ENCODE data around the gene KIAA0825.
"Not testable (repeated sequence)": the region's sequence is repeated elsewhere in the genome, so short reads cannot be mapped to it uniquely, and the experiment has no call there.

KIAA0825 gene

DNA sequence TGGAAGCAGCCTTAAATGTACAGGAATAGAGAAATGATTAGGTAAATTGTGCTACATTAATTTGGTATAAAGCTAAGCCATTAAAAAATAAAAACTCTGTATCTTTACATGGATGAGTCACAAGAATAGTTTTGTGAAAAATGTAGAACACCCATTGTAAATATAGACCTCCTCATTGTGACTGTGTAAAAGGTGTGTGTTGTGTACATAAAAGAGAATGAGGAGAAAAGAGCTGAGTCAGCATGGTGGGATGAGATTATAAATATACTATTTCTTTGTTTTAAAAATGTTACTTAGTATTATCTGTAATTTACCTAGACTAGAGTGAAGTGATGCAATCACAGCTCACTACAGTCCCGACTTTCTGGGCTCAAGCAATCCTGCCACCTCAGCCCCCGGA lies 250.5 kb downstream of the KIAA0825 start:
- DNase-seq = no peak

DNA sequence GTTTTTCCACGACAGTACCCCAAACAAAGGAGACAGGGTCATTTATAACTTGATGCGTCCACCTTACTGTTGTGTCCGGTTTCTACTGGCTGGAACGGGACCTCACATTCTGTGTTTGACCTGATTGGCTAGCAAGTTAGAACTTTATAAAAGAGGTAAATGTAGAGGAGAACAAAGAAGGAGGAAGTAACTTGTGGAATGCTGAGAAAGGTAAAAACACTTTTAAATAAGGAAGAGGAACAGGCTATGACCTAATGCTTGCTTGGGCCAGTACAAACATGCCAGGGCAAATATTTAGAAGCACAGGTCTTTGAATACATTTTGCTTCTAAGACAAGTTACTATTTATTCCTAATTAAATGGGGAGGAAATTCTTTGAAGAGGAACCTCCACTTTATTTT lies 251.6 kb downstream of the KIAA0825 start:
- no peak for DNase-seq

- no peak for DNase-seq
These were observed 255.5 kb downstream of the KIAA0825 start for GRCh38 chr5:94362857-94363256.

- no peak for DNase-seq
These were observed 256.3 kb downstream of the KIAA0825 start for GRCh38 chr5:94361832-94362796.

- no peak for DNase-seq
These were observed 257.2 kb downstream of the KIAA0825 start for GRCh38 chr5:94361161-94361560.

- DNase-seq = no peak
These were observed 257.8 kb downstream of the KIAA0825 start for GRCh38 chr5:94360382-94361130.

DNA sequence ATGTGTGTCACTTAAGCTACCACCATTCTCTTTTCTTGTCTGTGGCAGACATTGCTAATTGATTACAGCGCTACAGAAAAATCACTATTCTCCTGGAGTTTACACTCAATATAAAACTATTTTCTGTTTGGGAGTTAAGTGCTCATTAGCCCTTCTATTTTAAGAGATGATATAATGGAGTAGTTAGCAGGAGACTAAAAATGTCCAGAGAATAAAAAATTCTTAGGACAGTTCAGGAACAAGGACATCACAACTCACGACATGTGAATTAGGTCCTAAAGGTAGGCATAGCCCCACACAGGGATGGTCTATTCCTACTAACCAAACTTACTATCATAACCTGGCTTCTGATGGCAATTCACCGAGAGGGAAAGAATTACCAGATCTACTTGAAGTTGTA lies 258.5 kb downstream of the KIAA0825 start:
- DNase-seq = no peak

DNA sequence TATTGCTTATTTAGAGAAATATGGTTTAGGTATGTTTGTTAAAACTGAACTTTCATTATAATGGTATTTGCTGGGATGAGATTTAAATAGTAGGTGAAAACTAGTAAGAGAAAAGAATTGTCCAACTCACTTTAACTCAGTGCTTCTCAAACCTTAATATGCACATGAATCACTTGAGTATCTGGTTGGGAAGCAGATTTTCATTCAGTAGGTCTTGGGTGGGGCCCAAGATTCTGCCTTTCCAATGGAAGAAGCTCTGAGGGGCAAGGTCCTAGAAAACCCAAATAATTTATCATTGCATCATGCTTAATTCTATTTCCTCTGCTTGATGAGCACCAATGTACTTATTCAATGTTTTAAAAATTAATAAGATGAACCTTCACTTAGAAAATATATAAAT lies 262.6 kb downstream of the KIAA0825 start:
- DNase-seq = no peak

DNA sequence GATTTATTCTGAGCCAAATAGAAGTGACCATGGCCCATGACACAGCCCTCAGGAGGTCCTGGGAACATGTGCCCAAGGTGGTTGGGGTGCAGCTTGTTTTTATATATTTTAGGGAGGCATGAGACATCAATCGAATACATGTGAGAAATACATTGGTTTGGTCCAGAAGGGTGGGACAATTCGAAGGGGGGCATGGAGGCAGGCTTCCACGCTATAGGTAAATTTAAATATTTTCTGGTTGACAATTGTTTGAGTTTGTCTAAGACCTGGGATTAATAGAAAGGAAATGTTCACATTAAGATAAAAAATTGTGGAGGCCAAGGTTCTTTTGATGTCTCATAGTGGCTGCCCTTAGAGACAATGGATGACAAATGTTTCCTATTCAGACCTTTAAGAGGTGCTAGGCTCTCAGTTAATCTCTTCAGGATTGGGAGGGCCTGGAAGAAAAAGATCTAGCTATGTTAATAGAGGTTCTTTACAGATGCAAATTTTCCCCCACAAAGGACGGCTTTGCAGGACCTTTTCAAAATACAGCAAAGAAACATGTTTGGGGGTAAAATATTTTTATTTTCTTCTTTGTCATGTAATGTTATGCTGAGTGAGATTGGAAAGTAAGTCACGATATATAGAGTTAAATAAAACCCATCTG lies 263.4 kb downstream of the KIAA0825 start:
- DNase-seq = not testable (repeated sequence)

DNA sequence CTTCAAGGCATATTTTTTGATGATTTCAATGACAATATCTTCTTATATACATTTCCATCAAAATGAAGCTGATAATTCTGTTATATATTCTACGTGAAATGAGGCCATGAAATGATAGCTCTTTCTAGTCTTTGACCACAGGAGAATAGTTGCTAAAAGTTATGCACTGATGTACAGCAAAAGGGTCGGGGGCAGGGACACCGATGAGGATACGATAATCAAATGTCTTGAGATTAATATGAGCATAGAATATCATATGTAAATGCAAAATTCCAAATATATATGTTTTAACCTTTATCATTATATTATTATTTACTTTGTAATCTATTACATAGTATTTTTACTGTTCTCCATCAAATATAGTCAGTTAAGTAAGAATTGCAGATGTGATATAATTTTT lies 264.8 kb downstream of the KIAA0825 start:
- no peak for DNase-seq

DNA sequence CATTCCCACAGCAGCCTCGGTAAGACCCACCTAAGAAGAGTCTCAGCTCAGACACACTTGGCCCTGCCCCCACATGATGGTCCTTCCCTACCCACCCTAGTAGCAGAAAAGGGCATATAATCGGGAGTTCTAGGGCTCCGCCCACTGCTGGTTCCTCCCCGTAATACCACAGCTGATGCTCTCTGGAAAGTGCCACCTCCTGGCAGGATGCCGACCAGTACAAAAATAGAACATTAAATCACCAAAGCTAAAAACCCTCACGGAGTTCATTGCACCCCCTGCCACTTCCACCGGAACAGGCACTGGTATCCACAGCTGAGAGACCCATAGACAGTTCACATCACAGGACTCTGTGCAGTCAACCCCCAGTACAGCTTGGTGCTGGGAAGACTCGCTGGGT lies 271.3 kb downstream of the KIAA0825 start:
- DNase-seq = no peak

GRCh38 chr5:94345257-94345656 lies 273.1 kb downstream of the KIAA0825 start:
- DNase-seq = peak; percentile 7

GRCh38 chr5:94337617-94338016 lies 280.8 kb downstream of the KIAA0825 start:
- no peak for DNase-seq

DNA sequence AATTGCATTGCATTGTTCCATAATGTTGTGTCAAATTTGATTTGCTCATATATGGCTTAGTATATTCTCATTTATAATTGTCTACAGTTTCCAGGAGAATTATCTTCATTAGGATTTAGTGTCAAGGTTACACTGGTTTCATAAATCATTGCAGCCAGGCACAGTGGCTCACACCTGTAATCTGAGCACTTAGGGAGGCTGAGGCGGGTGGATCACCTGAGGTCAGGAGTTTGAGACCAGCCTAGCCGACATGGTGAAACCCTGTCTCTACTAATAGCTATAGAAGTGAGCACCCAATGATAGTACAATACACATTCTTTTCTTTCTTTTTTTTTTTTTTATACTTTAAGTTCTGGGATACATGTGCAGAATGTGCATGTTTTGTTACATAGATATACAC lies 282.5 kb downstream of the KIAA0825 start:
- DNase-seq = no peak

DNA sequence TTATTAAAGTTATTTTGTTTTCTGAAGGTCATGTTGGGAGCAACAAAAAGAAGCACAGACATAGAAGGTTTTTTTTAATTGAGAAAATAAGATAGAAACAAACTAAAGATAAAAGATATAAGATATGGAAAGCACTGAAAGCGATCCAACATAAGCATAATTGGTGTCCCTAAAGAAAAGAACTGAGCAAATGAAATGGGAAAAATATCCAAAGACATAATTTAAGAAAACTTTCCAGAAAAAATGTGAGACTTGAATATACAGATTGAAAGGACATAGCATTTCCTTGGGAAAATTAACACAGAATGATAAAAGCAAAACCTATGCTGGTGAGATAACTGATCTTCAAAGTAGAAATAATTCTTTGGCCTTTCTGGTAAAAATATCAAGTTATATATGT lies 289.3 kb downstream of the KIAA0825 start:
- DNase-seq = peak; percentile 9

GRCh38 chr5:94326586-94326985 lies 291.8 kb downstream of the KIAA0825 start:
- DNase-seq = no peak

GRCh38 chr5:94316916-94317838 lies 301.2 kb downstream of the KIAA0825 start:
- DNase-seq = no peak

GRCh38 chr5:94314460-94315131 lies 303.8 kb downstream of the KIAA0825 start:
- DNase-seq = no peak

DNA sequence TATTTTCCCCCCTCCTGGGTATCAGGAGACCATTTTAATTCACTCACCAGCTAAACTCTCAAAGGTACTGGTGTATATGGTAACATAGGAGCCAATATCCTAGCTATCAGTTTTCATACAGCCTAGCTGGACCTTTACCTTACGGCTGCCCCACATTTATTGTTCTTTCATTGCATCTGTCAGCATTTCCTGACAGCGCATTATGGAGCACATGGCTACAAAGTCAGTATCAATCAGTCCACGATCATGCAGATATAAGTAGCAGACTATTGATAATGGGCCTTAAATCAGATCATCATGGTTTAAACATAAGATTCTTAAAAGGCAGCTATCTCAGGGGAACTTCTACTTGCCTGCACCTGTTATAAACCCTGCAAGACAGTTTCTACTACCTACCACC lies 304.7 kb downstream of the KIAA0825 start:
- DNase-seq = no peak

DNA sequence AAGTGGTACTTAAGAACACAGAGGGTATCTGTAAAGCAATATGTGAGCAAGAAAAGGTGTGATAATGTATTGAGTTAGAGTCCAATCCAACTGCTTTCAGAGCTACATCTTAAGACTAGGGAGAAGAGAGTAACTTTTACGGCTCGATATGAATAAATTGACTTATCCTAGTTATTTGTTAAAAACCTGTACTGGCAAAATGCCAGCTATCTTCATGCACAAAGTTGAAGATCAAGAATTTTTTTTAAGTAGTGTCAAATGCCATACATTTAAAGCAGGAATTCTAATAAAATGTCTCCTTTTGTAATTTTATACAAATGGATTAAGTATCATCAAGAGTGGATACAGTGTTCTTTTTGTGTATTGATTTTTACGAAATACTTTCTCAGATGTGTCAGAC lies 305.2 kb downstream of the KIAA0825 start:
- DNase-seq = no peak

DNA sequence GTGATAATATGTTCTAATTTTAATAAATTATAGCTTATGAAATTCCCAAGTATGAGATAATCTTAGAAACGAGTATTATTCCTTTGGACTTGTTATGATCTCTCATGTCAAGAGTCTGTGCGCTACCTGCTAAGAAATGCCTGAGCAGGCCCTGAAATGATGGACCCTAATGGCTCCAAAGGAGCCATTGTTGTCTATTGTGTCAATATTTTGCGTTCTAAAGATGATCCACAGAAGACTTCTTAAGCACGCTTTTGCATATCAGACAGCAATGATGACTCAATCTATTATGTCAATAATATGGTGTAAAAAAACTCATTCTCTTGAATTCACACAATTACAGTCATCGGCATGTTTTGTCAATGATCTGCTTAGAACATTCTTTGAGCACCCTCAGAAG lies 306.1 kb downstream of the KIAA0825 start:
- DNase-seq = no peak

- no peak for DNase-seq
These were observed 307.6 kb downstream of the KIAA0825 start for GRCh38 chr5:94310833-94311232.
